HG03469 (cell line): Measurements from ENCODE around the gene CEP128.

Source experiments
- ATAC-seq: cut with Tn5 transposase; IDR thresholded peaks from one replicate; pipeline ENCODE4 v1.9.1; 2021; ENCODE audit warnings: mild to moderate bottlenecking, moderate library complexity, moderate number of reproducible peaks; ENCODE audit not compliant: unreplicated experiment

The CEP128 gene

GRCh38 chr14:80906336-80906735 lies 35.2 kb downstream of the CEP128 start:
- ATAC-seq: no peak

GRCh38 chr14:80902608-80903007 lies 38.9 kb downstream of the CEP128 start:
- ATAC-seq: no peak

GRCh38 chr14:80901822-80902221 lies 39.7 kb downstream of the CEP128 start:
- no peak for ATAC-seq

GRCh38 chr14:80901260-80901659 lies 40.3 kb downstream of the CEP128 start:
- ATAC-seq: no peak

- no peak for ATAC-seq
These were observed 68.9 kb downstream of the CEP128 start for GRCh38 chr14:80872645-80873044.

GRCh38 chr14:80868260-80868659 lies 73.3 kb downstream of the CEP128 start:
- ATAC-seq: no peak

- no peak for ATAC-seq
These were observed 73.7 kb downstream of the CEP128 start for GRCh38 chr14:80867798-80868197.

GRCh38 chr14:80867091-80867490 lies 74.4 kb downstream of the CEP128 start:
- no peak for ATAC-seq

GRCh38 chr14:80865565-80865964 lies 76.0 kb downstream of the CEP128 start:
- ATAC-seq: no peak

- ATAC-seq: no peak
These were observed 78.6 kb downstream of the CEP128 start for GRCh38 chr14:80862983-80863382.

GRCh38 chr14:80862541-80862940 lies 79.0 kb downstream of the CEP128 start:
- ATAC-seq: no peak

GRCh38 chr14:80850197-80850814 lies 91.2 kb downstream of the CEP128 start:
- peak; percentile 56 for ATAC-seq

GRCh38 chr14:80847070-80847469 lies 94.5 kb downstream of the CEP128 start:
- ATAC-seq: no peak

- no peak for ATAC-seq
These were observed 95.7 kb downstream of the CEP128 start for GRCh38 chr14:80845856-80846255.

- no peak for ATAC-seq
These were observed 96.7 kb downstream of the CEP128 start for GRCh38 chr14:80844872-80845271.

GRCh38 chr14:80839743-80840142 lies 101.8 kb downstream of the CEP128 start:
- no peak for ATAC-seq

GRCh38 chr14:80809663-80810062 lies 131.9 kb downstream of the CEP128 start:
- ATAC-seq: no peak

- ATAC-seq: no peak
These were observed 136.4 kb downstream of the CEP128 start for GRCh38 chr14:80805136-80805535.

GRCh38 chr14:80798878-80799277 lies 142.7 kb downstream of the CEP128 start:
- no peak for ATAC-seq

- ATAC-seq: no peak
These were observed 143.3 kb downstream of the CEP128 start for GRCh38 chr14:80798211-80798610.

GRCh38 chr14:80792771-80793170 lies 148.8 kb downstream of the CEP128 start:
- ATAC-seq: no peak

GRCh38 chr14:80787876-80788275 lies 153.7 kb downstream of the CEP128 start:
- no peak for ATAC-seq

GRCh38 chr14:80784820-80785219 lies 156.7 kb downstream of the CEP128 start:
- ATAC-seq: no peak
